ENCODE results near the gene RNASE13.

The RNASE13 gene

GRCh38 chr14:21022686-21023085 is 11.9 kb downstream of the RNASE13 start:
- no peak for TF ChIP-seq CTCF (IDR thresholded peaks at IDR 0.05; ENCODE audit: low read depth, low read length)
- H3K4me1 ChIP-seq = no peaks in the 10 kb centered on the region
- H3K36me3 ChIP-seq = no peaks in the 10 kb centered on the region
- H3K9me3 ChIP-seq = no peaks in the 10 kb centered on the region
- H3K4me3 ChIP-seq (ENCODE audit: low read depth, low read length) = no peak overlapping the region
- no peak for DNase-seq
- no peaks in the 10 kb centered on the region for H3K27me3 ChIP-seq

- TF ChIP-seq CTCF (IDR thresholded peaks at IDR 0.05; ENCODE audit: low read depth, low read length) = no peak
- DNase-seq = no peak
- Histone ChIP-seq H3K4me1 (no peaks in the 10 kb centered on the region), H3K9me3 (no peaks in the 10 kb centered on the region), H3K36me3 (no peaks in the 10 kb centered on the region), H3K4me3 (ENCODE audit: low read depth, low read length) (no peak overlapping the region), H3K27me3 (no peaks in the 10 kb centered on the region)
These were observed 13.5 kb downstream of the RNASE13 start for GRCh38 chr14:21020977-21021545.

GRCh38 chr14:21019366-21019765 is 15.2 kb downstream of the RNASE13 start:
- Histone ChIP-seq H3K27me3 (no peaks in the 10 kb centered on the region), H3K36me3 (no peaks in the 10 kb centered on the region), H3K9me3 (no peaks in the 10 kb centered on the region), H3K4me3 (ENCODE audit: low read depth, low read length) (no peak overlapping the region), H3K4me1 (peaks cover 4% of the 10 kb centered on the region; the same call in 1 of the 2 replicates)
- no peak for DNase-seq
- no peak for TF ChIP-seq CTCF (IDR thresholded peaks at IDR 0.05; ENCODE audit: low read depth, low read length)

GRCh38 chr14:21018781-21019180 is 15.8 kb downstream of the RNASE13 start:
- peaks cover 4% of the 10 kb centered on the region; the same call in 1 of the 2 replicates for H3K4me1 ChIP-seq
- DNase-seq = no peak
- H3K9me3 ChIP-seq = no peaks in the 10 kb centered on the region
- no peaks in the 10 kb centered on the region for H3K27me3 ChIP-seq
- TF ChIP-seq CTCF (IDR thresholded peaks at IDR 0.05; ENCODE audit: low read depth, low read length) = no peak
- H3K4me3 ChIP-seq (ENCODE audit: low read depth, low read length) = no peak overlapping the region
- H3K36me3 ChIP-seq = no peaks in the 10 kb centered on the region

- Histone ChIP-seq H3K36me3 (no peaks in the 10 kb centered on the region), H3K4me3 (ENCODE audit: low read depth, low read length) (no peak overlapping the region), H3K4me1 (peaks cover 4% of the 10 kb centered on the region; the same call in 1 of the 2 replicates), H3K27me3 (no peaks in the 10 kb centered on the region), H3K9me3 (no peaks in the 10 kb centered on the region)
- TF ChIP-seq CTCF (IDR thresholded peaks at IDR 0.05; ENCODE audit: low read depth, low read length) = no peak
- no peak for DNase-seq
These were observed 16.3 kb downstream of the RNASE13 start for GRCh38 chr14:21018286-21018685.

GRCh38 chr14:21017528-21018245 is 16.9 kb downstream of the RNASE13 start:
- no peak for DNase-seq
- H3K9me3 ChIP-seq = no peaks in the 10 kb centered on the region
- no peak overlapping the region for H3K4me3 ChIP-seq (ENCODE audit: low read depth, low read length)
- no peak for TF ChIP-seq CTCF (IDR thresholded peaks at IDR 0.05; ENCODE audit: low read depth, low read length)
- H3K36me3 ChIP-seq = no peaks in the 10 kb centered on the region
- no peaks in the 10 kb centered on the region for H3K27me3 ChIP-seq
- peaks cover 4% of the 10 kb centered on the region; the same call in 1 of the 2 replicates for H3K4me1 ChIP-seq
